HepG2 (cell line): ENCODE results near the gene TMEM39A. TPM values are rescaled to one million over a fixed set of nuclear protein-coding genes. Genes with fewer than 3 reads are reported as not detected.

Source experiments
- ATF7 ChIP-seq, 2 experiments: fragments of 450-650 bp in 1 of 2; sonication (generic) in 1 of 2; formaldehyde crosslinking in 1 of 2; IDR thresholded peaks; 2 replicates each; pipeline versions ENCODE4 v1.4.0 to v1.6.1; 2016 to 2020; ENCODE audit warnings: antibody characterized with exemption in 1 of 2, mild to moderate bottlenecking in 1 of 2, missing genetic modification reagents in 1 of 2
- DR1 ChIP-seq: sonication (generic); formaldehyde crosslinking; IDR thresholded peaks from 2 replicates; pipeline ENCODE4 v1.8.0; 2021; ENCODE audit warnings: mild to moderate bottlenecking, missing genetic modification reagents, inconsistent platforms
- FOXC1 ChIP-seq: sonication (generic); formaldehyde crosslinking; IDR thresholded peaks from 2 replicates; pipeline ENCODE4 v1.8.0; 2022; ENCODE audit warnings: mild to moderate bottlenecking, missing genetic modification reagents, borderline replicate concordance
- HNF4A ChIP-seq: sonication (generic); formaldehyde crosslinking; IDR thresholded peaks from 2 replicates; pipeline ENCODE4 v1.4.0; 2020; ENCODE audit warnings: missing genetic modification reagents
- NFATC3 ChIP-seq: sonication (generic); formaldehyde crosslinking; IDR thresholded peaks from 2 replicates; pipeline ENCODE4 v1.5.1; 2020; ENCODE audit warnings: mild to moderate bottlenecking, missing genetic modification reagents
- NFIC ChIP-seq: IDR thresholded peaks from 2 replicates; pipeline ENCODE4 v1.6.1; 2012; ENCODE audit warnings: mild to moderate bottlenecking, low read length, inconsistent platforms
- PAF1 ChIP-seq: IDR thresholded peaks from 2 replicates; pipeline ENCODE4 v1.6.1; 2016; ENCODE audit warnings: missing genetic modification reagents, missing compliant biosample characterization
- SKI ChIP-seq: fragments of 450-650 bp; IDR thresholded peaks from one replicate; pipeline ENCODE4 v1.6.1; 2018; ENCODE audit warnings: mild to moderate bottlenecking; ENCODE audit not compliant: partially characterized antibody
- SMC3 ChIP-seq: IDR thresholded peaks from 2 replicates; pipeline ENCODE4 v1.6.1; 2011; ENCODE audit warnings: low read length, improper control_type of control experiment
- TAF15 ChIP-seq: fragments of 200-400 bp; formaldehyde crosslinking; IDR thresholded peaks from one replicate; pipeline ENCODE4 v1.6.1; 2018; ENCODE audit warnings: mild to moderate bottlenecking, low read depth, low read length; ENCODE audit not compliant: poor library complexity, severe bottlenecking
- ZNF143 ChIP-seq: sonication (generic); formaldehyde crosslinking; IDR thresholded peaks from 2 replicates; pipeline ENCODE4 v1.4.0; 2020; ENCODE audit warnings: missing genetic modification reagents
- ZNF296 ChIP-seq: sonication (generic); formaldehyde crosslinking; conservative IDR thresholded peaks from 2 replicates; pipeline ENCODE4 v1.5.0; 2020; ENCODE audit warnings: mild to moderate bottlenecking, missing genetic modification reagents
- ZNF619 ChIP-seq: sonication (generic); formaldehyde crosslinking; IDR thresholded peaks from 2 replicates; pipeline ENCODE4 v1.4.0; 2020; ENCODE audit warnings: mild to moderate bottlenecking, missing genetic modification reagents
- polyA plus RNA-seq, 8 experiments: library from polyadenylated mRNA; depleted of rRNA in 3 of 8; stranded (reverse) in 7 of 8; unstranded in 1 of 8; fragments of >200 nt; fragmentation: Illumina TruSeq in 4 of 8; extraction: Trizol in 4 of 8; gene quantifications; 2 replicates each; pipeline versions ENCODE4 v1.2.1 to v1.2.3, GENCODE V29; 2011 to 2016; ENCODE audit warnings: low read depth in 4 of 8, missing spikeins in 1 of 8, mixed read lengths in 1 of 8; ENCODE audit not compliant: insufficient read depth in 1 of 8
- total RNA-seq, 5 experiments: library from RNA; depleted of rRNA; stranded (reverse); fragments of >200 nt; fragmentation: Illumina TruSeq; extraction: Trizol; gene quantifications; 2 replicates each; pipeline ENCODE4 v1.2.3, GENCODE V29; 2016; ENCODE audit warnings: low read depth in 1 of 5
- TF ChIP-seq, protein P1 (sequence below): IDR thresholded peaks from 2 replicates; pipeline ENCODE4 v1.6.1; 2016; ENCODE audit warnings: low read depth, borderline replicate concordance
- TF ChIP-seq, protein P2 (sequence below): sonication (generic); formaldehyde crosslinking; IDR thresholded peaks from 2 replicates; pipeline ENCODE4 v1.4.0; 2020; ENCODE audit warnings: mild to moderate bottlenecking, missing genetic modification reagents
- TF ChIP-seq, protein P3 (sequence below): sonication (generic); formaldehyde crosslinking; IDR thresholded peaks from 2 replicates; pipeline ENCODE4 v1.4.0; 2020; ENCODE audit warnings: mild to moderate bottlenecking, missing genetic modification reagents
- TF ChIP-seq, protein P4 (sequence below): sonication (generic); formaldehyde crosslinking; IDR thresholded peaks from 2 replicates; pipeline ENCODE4 v1.8.1; 2023; ENCODE audit warnings: mild to moderate bottlenecking, missing genetic modification reagents

The TMEM39A gene
- total and polyA plus RNA-seq, 2 of the 13 experiments (the other 11 are each of a cell fraction or from before 2014, with no cell fraction given), result 55.8 to 64.9 TPM

DNA sequence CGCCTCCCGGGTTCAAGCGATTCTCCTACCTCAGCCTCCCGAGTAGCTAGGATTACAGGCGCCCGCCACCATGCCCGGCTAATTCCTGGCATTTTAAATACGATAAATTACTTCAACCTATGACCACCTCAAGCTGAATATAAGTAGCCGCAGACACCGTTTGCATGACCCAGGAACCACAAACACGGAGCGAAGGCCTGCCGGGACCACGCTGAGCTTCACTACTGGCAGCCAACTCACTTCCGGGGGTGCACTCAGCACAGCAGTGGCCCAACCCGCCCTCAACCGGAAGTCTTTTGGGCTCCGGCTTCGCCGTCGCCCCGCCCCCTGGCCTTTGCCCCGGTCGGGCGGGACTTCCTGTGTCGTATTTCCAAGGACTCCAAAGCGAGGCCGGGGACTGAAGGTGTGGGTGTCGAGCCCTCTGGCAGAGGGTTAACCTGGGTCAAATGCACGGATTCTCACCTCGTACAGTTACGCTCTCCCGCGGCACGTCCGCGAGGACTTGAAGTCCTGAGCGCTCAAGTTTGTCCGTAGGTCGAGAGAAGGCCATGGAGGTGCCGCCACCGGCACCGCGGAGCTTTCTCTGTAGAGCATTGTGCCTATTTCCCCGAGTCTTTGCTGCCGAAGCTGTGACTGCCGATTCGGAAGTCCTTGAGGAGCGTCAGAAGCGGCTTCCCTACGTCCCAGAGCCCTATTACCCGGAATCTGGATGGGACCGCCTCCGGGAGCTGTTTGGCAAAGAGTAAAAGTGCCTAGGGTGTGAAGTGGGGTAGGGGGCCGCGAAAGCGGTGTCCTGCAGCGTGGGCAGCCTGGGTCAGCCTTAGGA, 35.0 kb upstream of the TMEM39A start, which contains the start of gene TIMMDC1 (continued):
- no peak for TF ChIP-seq SMC3
- no peak for TF ChIP-seq TAF15
- 0 out of 2 replicates have a peak, but pooled peaks have one; percentile 22 for TF ChIP-seq ZNF619 (CRISPR knock-in tag)
- TF ChIP-seq NFIC, result 0 out of 2 replicates have a peak, but pooled peaks have one; percentile 11
- TF ChIP-seq NFATC3, result no peak
- peak; percentile 11 for TF ChIP-seq SKI
- TF ChIP-seq ZNF296 (CRISPR knock-in tag), result peak; percentile 62; the same call in 1 of the 2 replicates
- peak; percentile 80 for TF ChIP-seq ZNF143 (CRISPR knock-in tag)
- TF ChIP-seq PAF1 (CRISPR knock-in tag), result no peak
- no peak; the same call in 1 of the 2 replicates for TF ChIP-seq DR1
- peak; percentile 49 for TF ChIP-seq HNF4A
- TF ChIP-seq, protein P1, sequence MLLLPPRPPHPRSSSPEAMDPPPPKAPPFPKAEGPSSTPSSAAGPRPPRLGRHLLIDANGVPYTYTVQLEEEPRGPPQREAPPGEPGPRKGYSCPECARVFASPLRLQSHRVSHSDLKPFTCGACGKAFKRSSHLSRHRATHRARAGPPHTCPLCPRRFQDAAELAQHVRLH (CRISPR knock-in tag), result 0 out of 2 replicates have a peak, but pooled peaks have one; percentile 82
- TF ChIP-seq ATF7 (IDR thresholded peaks at IDR 0.05), result no peak
- 0 out of 2 replicates have a peak, but pooled peaks have one; percentile 57 for TF ChIP-seq ATF7 (CRISPR knock-in tag; IDR thresholded peaks at IDR 0.05)
- TF ChIP-seq FOXC1 (CRISPR knock-in tag), result peak; percentile 69; the same call in 1 of the 2 replicates
- TF ChIP-seq, protein P2, sequence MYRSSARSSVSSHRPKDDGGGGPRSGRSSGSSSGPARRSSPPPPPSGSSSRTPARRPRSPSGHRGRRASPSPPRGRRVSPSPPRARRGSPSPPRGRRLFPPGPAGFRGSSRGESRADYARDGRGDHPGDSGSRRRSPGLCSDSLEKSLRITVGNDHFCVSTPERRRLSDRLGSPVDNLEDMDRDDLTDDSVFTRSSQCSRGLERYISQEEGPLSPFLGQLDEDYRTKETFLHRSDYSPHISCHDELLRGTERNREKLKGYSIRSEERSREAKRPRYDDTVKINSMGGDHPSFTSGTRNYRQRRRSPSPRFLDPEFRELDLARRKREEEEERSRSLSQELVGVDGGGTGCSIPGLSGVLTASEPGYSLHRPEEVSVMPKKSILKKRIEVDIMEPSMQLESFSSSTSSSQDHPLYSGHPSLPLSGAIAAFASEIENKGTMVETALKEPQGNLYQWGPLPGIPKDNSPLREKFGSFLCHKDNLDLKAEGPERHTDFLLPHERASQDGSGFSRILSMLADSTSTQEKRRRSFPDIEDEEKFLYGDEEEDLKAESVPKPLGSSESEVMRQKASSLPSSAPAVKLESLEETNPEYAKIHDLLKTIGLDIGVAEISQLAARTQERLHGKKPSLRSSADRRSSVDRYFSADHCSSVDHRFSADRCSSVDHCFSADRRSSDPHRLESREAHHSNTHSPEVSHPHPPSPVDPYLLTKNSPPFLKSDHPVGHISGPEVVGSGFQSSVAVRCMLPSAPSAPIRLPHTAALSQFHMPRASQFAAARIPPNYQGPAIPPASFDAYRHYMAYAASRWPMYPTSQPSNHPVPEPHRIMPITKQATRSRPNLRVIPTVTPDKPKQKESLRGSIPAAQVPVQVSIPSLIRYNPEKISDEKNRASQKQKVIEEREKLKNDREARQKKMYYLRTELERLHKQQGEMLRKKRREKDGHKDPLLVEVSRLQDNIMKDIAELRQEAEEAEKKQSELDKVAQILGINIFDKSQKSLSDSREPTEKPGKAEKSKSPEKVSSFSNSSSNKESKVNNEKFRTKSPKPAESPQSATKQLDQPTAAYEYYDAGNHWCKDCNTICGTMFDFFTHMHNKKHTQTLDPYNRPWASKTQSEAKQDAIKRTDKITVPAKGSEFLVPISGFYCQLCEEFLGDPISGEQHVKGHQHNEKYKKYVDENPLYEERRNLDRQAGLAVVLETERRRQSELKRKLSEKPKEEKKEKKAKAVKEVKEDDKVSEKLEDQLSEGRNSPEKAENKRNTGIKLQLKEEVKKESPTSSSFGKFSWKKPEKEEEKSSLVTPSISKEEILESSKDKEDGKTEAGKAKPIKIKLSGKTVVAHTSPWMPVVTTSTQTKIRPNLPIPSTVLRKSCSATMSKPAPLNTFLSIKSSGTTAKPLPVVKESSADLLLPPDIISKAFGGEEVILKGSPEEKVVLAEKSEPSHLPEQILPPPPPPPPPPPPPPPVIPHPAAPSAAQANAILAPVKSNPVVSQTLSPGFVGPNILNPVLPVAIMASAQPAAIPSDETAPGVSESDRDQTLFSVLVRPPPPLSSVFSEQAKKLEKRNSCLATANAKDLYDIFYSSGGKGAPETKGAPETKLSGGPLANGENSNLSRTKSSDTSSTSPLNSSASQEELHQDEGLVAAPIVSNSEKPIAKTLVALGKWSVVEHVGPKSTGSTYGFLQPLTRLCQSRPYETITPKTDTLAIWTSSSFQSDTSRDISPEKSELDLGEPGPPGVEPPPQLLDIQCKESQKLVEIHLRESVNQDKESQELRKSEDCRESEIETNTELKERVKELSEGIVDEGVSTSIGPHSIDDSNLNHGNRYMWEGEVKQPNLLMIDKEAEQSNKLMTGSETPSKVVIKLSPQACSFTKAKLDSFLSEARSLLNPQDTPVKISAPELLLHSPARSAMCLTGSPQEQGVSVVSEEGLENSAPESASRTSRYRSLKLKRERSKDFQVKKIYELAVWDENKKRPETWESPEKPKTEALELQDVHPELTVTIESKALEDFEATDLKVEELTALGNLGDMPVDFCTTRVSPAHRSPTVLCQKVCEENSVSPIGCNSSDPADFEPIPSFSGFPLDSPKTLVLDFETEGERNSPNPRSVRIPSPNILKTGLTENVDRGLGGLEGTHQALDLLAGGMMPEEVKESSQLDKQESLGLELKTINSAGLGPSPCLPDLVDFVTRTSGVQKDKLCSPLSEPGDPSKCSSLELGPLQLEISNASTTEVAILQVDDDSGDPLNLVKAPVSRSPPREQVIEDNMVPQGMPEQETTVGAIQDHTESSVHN (CRISPR knock-in tag), result no peak
- TF ChIP-seq, protein P3, sequence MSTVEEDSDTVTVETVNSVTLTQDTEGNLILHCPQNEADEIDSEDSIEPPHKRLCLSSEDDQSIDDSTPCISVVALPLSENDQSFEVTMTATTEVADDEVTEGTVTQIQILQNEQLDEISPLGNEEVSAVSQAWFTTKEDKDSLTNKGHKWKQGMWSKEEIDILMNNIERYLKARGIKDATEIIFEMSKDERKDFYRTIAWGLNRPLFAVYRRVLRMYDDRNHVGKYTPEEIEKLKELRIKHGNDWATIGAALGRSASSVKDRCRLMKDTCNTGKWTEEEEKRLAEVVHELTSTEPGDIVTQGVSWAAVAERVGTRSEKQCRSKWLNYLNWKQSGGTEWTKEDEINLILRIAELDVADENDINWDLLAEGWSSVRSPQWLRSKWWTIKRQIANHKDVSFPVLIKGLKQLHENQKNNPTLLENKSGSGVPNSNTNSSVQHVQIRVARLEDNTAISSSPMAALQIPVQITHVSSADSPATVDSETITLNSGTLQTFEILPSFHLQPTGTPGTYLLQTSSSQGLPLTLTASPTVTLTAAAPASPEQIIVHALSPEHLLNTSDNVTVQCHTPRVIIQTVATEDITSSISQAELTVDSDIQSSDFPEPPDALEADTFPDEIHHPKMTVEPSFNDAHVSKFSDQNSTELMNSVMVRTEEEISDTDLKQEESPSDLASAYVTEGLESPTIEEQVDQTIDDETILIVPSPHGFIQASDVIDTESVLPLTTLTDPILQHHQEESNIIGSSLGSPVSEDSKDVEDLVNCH (CRISPR knock-in tag), result no peak
- TF ChIP-seq, protein P4, sequence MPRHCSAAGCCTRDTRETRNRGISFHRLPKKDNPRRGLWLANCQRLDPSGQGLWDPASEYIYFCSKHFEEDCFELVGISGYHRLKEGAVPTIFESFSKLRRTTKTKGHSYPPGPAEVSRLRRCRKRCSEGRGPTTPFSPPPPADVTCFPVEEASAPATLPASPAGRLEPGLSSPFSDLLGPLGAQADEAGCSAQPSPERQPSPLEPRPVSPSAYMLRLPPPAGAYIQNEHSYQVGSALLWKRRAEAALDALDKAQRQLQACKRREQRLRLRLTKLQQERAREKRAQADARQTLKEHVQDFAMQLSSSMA, result no peak
